Astrocyte (in vitro differentiated cells and primary cell): Measurements from ENCODE around the gene STON1. TPM values are rescaled to one million over a fixed set of nuclear protein-coding genes. Genes with fewer than 3 reads are reported as not detected.
"Not testable (repeated sequence)": the region's sequence is repeated elsewhere in the genome, so short reads cannot be mapped to it uniquely, and the experiment has no call there.

Experiments used
- DNase-seq: peaks from one replicate; pipeline ENCODE4 v3.0.0-alpha.2; 2010; ENCODE audit warnings: low read depth
- FAIRE-seq: peaks from 2 replicates; lab custom pipeline; 2011; peaks lifted over from hg19 to GRCh38; lab: Jason Lieb, UNC
- H2AFZ ChIP-seq: 2 replicates; pipeline ENCODE4 v1.6.0; 2012; ENCODE audit warnings: low read depth, low read length, inconsistent platforms
- H3K27ac ChIP-seq: 2 replicates; pipeline ENCODE4 v1.5.1; 2011; ENCODE audit warnings: low read depth, low read length, inconsistent platforms
- H3K27me3 ChIP-seq: 2 replicates; pipeline ENCODE4 v1.6.0; 2011; ENCODE audit warnings: low read length, inconsistent platforms; ENCODE audit not compliant: insufficient read depth
- H3K36me3 ChIP-seq: 2 replicates; pipeline ENCODE4 v1.5.1; 2011; ENCODE audit warnings: low read length, inconsistent platforms; ENCODE audit not compliant: insufficient read depth
- H3K4me1 ChIP-seq: 2 replicates; pipeline ENCODE4 v1.5.1; 2011; ENCODE audit warnings: low read length, inconsistent platforms; ENCODE audit not compliant: insufficient read depth
- H3K4me2 ChIP-seq: 2 replicates; pipeline ENCODE4 v1.6.0; 2012; ENCODE audit warnings: low read length, inconsistent platforms
- H3K4me3 ChIP-seq: 2 replicates; pipeline ENCODE4 v1.5.1; 2011; ENCODE audit warnings: low read depth, mild to moderate bottlenecking, low read length, inconsistent platforms; ENCODE audit not compliant: insufficient read depth
- H3K79me2 ChIP-seq: 2 replicates; pipeline ENCODE4 v1.6.0; 2012; ENCODE audit warnings: mild to moderate bottlenecking, low read length, inconsistent platforms; ENCODE audit not compliant: insufficient read depth
- H3K9ac ChIP-seq: 2 replicates; pipeline ENCODE4 v1.6.0; 2012; ENCODE audit warnings: mild to moderate bottlenecking, low read length, inconsistent platforms
- H3K9me3 ChIP-seq: 2 replicates; pipeline ENCODE4 v1.5.1; 2012; ENCODE audit warnings: low read depth, mild to moderate bottlenecking, low read length, inconsistent platforms; ENCODE audit not compliant: insufficient read depth
- H4K20me1 ChIP-seq: 2 replicates; pipeline ENCODE4 v1.6.0; 2012; ENCODE audit warnings: low read length, inconsistent platforms; ENCODE audit not compliant: insufficient read depth
- H3K27ac Mint-ChIP-seq: one replicate; pipeline ENCODE4 v1.8.0; 2021; ENCODE audit warnings: mild to moderate bottlenecking, mixed read lengths; ENCODE audit not compliant: unreplicated experiment
- H3K27me3 Mint-ChIP-seq: one replicate; pipeline ENCODE4 v1.8.0; 2021; ENCODE audit warnings: low read depth, mixed read lengths; ENCODE audit not compliant: unreplicated experiment
- H3K36me3 Mint-ChIP-seq: one replicate; pipeline ENCODE4 v1.8.0; 2021; ENCODE audit warnings: low read depth, mixed read lengths; ENCODE audit not compliant: unreplicated experiment
- H3K4me1 Mint-ChIP-seq: one replicate; pipeline ENCODE4 v1.8.0; 2021; ENCODE audit warnings: low read depth, mixed read lengths; ENCODE audit not compliant: unreplicated experiment
- H3K4me3 Mint-ChIP-seq: one replicate; pipeline ENCODE4 v1.8.0; 2021; ENCODE audit warnings: mild to moderate bottlenecking, moderate library complexity, mixed read lengths; ENCODE audit not compliant: unreplicated experiment
- H3K9me3 Mint-ChIP-seq: one replicate; pipeline ENCODE4 v1.8.0; 2021; ENCODE audit warnings: mild to moderate bottlenecking, mixed read lengths; ENCODE audit not compliant: unreplicated experiment
- EZH2 ChIP-seq: IDR thresholded peaks from 2 replicates; pipeline ENCODE4 v1.6.1; 2012; ENCODE audit warnings: mild to moderate bottlenecking, low read length, inconsistent platforms; ENCODE audit not compliant: insufficient read depth
- total RNA-seq: library from RNA; stranded (reverse); gene quantifications from 2 replicates; pipeline ENCODE4 v1.2.1, GENCODE V29; 2021
- TF ChIP-seq, protein P1 (sequence below): IDR thresholded peaks from 2 replicates; pipeline ENCODE4 v1.5.1; 2011; ENCODE audit warnings: low read depth, mild to moderate bottlenecking, inconsistent platforms, low read length, moderate library complexity; ENCODE audit not compliant: insufficient read depth

STON1 gene
- total RNA-seq, 1 donor from 2014 or later, result 7.3 TPM

DNA sequence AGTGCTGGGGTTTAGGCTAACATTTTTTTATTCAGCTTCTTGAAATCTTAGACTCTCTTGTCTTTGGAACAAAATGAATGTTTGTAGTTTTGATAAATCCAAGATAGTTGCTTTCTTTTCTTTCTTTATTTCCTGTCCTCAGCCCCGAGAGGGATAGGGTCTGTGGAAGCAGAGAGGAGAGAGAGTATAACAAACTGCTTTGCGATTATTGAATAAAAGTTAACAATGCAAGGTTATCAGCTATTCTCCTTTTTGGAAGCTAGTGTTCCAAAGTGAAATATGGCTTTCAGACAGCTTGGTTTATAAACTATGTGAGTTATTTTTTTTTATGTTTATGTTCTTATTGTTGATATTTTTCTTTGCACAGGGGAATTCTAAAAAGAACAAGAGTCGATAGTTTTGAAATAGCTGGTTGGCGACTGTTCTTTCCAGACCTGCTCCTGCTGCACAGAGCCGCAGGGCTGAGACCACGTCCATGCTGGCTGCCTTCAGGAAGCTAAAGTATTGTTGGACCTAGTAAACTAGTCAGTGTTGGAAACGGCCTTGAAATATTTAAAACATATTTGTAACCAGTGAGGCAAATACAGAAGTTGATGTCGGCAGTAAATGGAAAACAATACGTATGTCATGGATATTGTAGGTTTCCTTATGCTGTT is 15.5 kb upstream of the STON1 start:
- Histone ChIP-seq H4K20me1 (no peaks in the 10 kb centered on the region), H3K4me2 (no peak overlapping the region), H3K4me3 (no peak overlapping the region), H2AFZ (no peak overlapping the region), H3K4me1 (peaks cover 10% of the 10 kb centered on the region), H3K27ac (no peak overlapping the region), H3K9me3 (no peaks in the 10 kb centered on the region), H3K27me3 (no peaks in the 10 kb centered on the region), H3K36me3 (peaks cover 6% of the 10 kb centered on the region), H3K9ac (no peak overlapping the region), H3K79me2 (no peaks in the 10 kb centered on the region)
- Mint-ChIP-seq H3K27ac (no peak overlapping the region), H3K36me3 (peaks cover 13% of the 10 kb centered on the region), H3K27me3 (no peaks in the 10 kb centered on the region), H3K4me1 (peaks cover 2% of the 10 kb centered on the region), H3K9me3 (no peaks in the 10 kb centered on the region), H3K4me3 (no peak overlapping the region)
- no peak for TF ChIP-seq EZH2
- TF ChIP-seq, protein P1, sequence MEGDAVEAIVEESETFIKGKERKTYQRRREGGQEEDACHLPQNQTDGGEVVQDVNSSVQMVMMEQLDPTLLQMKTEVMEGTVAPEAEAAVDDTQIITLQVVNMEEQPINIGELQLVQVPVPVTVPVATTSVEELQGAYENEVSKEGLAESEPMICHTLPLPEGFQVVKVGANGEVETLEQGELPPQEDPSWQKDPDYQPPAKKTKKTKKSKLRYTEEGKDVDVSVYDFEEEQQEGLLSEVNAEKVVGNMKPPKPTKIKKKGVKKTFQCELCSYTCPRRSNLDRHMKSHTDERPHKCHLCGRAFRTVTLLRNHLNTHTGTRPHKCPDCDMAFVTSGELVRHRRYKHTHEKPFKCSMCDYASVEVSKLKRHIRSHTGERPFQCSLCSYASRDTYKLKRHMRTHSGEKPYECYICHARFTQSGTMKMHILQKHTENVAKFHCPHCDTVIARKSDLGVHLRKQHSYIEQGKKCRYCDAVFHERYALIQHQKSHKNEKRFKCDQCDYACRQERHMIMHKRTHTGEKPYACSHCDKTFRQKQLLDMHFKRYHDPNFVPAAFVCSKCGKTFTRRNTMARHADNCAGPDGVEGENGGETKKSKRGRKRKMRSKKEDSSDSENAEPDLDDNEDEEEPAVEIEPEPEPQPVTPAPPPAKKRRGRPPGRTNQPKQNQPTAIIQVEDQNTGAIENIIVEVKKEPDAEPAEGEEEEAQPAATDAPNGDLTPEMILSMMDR, result no peak
- FAIRE-seq, result no peak
- DNase-seq, result no peak

GRCh38 chr2:48515513-48515985 is 14.4 kb upstream of the STON1 start:
- H3K4me3 ChIP-seq, result no peak overlapping the region
- Mint-ChIP-seq H3K4me3 (no peak overlapping the region), H3K36me3 (peaks cover 18% of the 10 kb centered on the region), H3K9me3 (no peaks in the 10 kb centered on the region), H3K27me3 (no peaks in the 10 kb centered on the region), H3K4me1 (peaks cover 2% of the 10 kb centered on the region), H3K27ac (no peak overlapping the region)
- DNase-seq (no peak), FAIRE-seq (no peak)
- H2AFZ ChIP-seq, result no peak overlapping the region
- H3K9me3 ChIP-seq, result no peaks in the 10 kb centered on the region
- H3K27me3 ChIP-seq, result no peaks in the 10 kb centered on the region
- no peak overlapping the region for H3K4me2 ChIP-seq
- no peaks in the 10 kb centered on the region for H4K20me1 ChIP-seq
- no peak overlapping the region for H3K9ac ChIP-seq
- H3K36me3 ChIP-seq, result peaks cover 6% of the 10 kb centered on the region
- no peak overlapping the region for H3K27ac ChIP-seq
- TF ChIP-seq EZH2, result no peak
- TF ChIP-seq, protein P1, result no peak
- H3K4me1 ChIP-seq, result peaks cover 1% of the 10 kb centered on the region
- H3K79me2 ChIP-seq, result no peaks in the 10 kb centered on the region

- Histone ChIP-seq H3K9me3 (no peaks in the 10 kb centered on the region), H3K4me2 (no peak overlapping the region), H3K4me3 (no peak overlapping the region), H4K20me1 (no peaks in the 10 kb centered on the region), H3K4me1 (no peaks in the 10 kb centered on the region), H2AFZ (no peak overlapping the region), H3K36me3 (peaks cover 6% of the 10 kb centered on the region), H3K9ac (no peak overlapping the region), H3K27me3 (no peaks in the 10 kb centered on the region), H3K27ac (no peak overlapping the region), H3K79me2 (no peaks in the 10 kb centered on the region)
- H3K4me3 Mint-ChIP-seq, result peak overlapping the region; percentile 16
- H3K27ac Mint-ChIP-seq, result no peak overlapping the region
- peaks cover 1% of the 10 kb centered on the region for H3K4me1 Mint-ChIP-seq
- H3K36me3 Mint-ChIP-seq, result peaks cover 20% of the 10 kb centered on the region
- TF ChIP-seq, protein P1, result no peak
- TF ChIP-seq EZH2, result no peak
- H3K9me3 Mint-ChIP-seq, result no peaks in the 10 kb centered on the region
- DNase-seq (no peak), FAIRE-seq (no peak)
- H3K27me3 Mint-ChIP-seq, result no peaks in the 10 kb centered on the region
Measured at GRCh38 chr2:48519593-48519992, 10.4 kb upstream of the STON1 start.

DNA sequence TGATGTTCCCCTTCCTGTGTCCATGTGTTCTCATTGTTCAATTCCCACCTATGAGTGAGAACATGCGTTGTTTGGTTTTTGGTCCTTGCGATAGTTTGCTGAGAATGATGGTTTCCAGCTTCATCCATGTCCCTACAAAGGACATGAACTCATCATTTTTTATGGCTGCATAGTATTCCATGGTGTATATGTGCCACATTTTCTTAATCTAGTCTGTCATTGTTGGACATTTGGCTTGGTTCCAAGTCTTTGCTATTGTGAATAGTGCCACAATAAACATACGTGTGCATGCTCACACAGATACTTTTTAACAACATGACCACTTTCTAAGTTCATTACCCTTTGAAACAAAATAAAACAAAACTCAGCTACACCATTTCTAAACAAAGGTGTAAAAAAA is 5.2 kb upstream of the STON1 start:
- not testable (repeated sequence) for H3K27me3 Mint-ChIP-seq, H4K20me1 ChIP-seq, DNase-seq, H3K4me3 ChIP-seq, H3K4me3 Mint-ChIP-seq, H3K27ac ChIP-seq, H3K4me1 ChIP-seq, H3K36me3 Mint-ChIP-seq, H3K27ac Mint-ChIP-seq, H3K9me3 Mint-ChIP-seq, H3K36me3 ChIP-seq, FAIRE-seq, H3K9ac ChIP-seq, H3K9me3 ChIP-seq, H3K4me1 Mint-ChIP-seq, H3K27me3 ChIP-seq, H3K79me2 ChIP-seq, H2AFZ ChIP-seq, H3K4me2 ChIP-seq
